Fibroblast of mammary gland (primary cell): ENCODE results near the gene ERVV-1.

Experiments
- DNase-seq: peaks from one replicate; pipeline ENCODE4 v3.0.0-alpha.2; 2010; ENCODE audit warnings: low read depth
- H3K4me3 ChIP-seq: 2 replicates; pipeline ENCODE4 v1.5.1; 2011; ENCODE audit warnings: low read depth, mild to moderate bottlenecking, low read length, moderate library complexity; ENCODE audit not compliant: control insufficient read depth
- TF ChIP-seq, protein P1 (sequence below): conservative IDR thresholded peaks from 2 replicates; pipeline ENCODE4 v1.5.1; 2011; ENCODE audit warnings: low read depth, low read length, inconsistent platforms; ENCODE audit not compliant: control insufficient read depth, insufficient read depth

ERVV-1 gene

DNA sequence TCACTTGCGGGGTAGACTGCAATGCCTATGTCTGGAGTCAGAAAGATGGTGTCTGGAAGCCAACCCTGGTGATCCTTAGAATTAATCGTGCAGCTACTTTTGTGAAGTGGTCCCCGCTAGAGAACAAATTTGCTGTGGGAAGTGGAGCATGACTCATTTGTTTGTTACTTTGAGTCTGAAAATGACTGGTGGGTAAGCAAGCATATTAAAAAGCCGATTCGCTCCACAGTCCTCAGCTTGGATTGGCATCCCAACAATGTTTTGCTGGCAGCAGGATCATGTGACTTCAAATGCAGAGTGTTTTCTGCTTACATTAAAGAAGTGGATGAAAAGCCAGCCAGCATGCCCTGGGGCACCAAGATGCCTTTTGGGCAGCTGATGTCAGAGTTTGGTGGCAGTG lies 9.5 kb upstream of the ERVV-1 start:
- TF ChIP-seq, protein P1, sequence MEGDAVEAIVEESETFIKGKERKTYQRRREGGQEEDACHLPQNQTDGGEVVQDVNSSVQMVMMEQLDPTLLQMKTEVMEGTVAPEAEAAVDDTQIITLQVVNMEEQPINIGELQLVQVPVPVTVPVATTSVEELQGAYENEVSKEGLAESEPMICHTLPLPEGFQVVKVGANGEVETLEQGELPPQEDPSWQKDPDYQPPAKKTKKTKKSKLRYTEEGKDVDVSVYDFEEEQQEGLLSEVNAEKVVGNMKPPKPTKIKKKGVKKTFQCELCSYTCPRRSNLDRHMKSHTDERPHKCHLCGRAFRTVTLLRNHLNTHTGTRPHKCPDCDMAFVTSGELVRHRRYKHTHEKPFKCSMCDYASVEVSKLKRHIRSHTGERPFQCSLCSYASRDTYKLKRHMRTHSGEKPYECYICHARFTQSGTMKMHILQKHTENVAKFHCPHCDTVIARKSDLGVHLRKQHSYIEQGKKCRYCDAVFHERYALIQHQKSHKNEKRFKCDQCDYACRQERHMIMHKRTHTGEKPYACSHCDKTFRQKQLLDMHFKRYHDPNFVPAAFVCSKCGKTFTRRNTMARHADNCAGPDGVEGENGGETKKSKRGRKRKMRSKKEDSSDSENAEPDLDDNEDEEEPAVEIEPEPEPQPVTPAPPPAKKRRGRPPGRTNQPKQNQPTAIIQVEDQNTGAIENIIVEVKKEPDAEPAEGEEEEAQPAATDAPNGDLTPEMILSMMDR = no peak
- no peak overlapping the region for H3K4me3 ChIP-seq
- DNase-seq = no peak

DNA sequence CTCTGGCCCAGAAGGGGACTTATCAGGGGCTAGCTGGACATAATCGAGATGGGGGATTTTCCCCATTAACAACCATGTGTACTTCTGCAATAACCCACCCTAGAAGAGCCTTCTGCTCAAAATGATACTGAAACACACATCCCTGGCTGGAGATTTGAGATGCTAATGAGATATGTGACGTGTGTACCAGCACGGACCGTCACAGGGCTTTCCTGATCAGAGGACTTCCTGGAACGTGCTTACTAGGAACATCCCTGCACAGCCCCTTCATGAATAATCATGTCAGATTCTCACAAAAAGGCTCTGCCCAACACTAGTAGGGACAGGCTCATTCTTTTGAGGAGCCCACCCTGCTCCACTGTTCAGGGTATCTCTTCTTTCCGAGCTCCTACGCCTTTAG lies 6.5 kb upstream of the ERVV-1 start:
- TF ChIP-seq, protein P1 = no peak
- no peak overlapping the region for H3K4me3 ChIP-seq
- DNase-seq = no peak

DNA sequence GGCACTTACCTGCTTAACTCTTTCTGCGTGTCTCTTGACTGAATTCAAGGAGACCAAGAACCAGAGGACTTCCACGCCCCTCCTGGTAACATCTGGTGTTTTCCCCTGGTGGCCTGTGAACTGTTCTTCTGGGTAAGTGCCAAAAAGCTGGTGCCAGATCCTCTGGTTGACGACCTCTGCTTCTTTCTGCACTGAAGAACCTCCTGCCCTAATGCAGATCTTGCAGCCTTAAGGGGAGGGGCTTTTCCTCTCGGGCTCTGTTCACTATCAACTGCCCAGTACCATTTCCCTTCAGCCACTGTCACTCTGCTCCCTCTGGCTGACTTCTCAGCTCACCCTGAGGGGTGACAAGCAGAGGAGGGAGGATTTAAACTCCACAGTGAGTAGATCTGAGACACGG lies 6.1 kb upstream of the ERVV-1 start:
- H3K4me3 ChIP-seq = no peak overlapping the region
- TF ChIP-seq, protein P1 = no peak
- no peak for DNase-seq

DNA sequence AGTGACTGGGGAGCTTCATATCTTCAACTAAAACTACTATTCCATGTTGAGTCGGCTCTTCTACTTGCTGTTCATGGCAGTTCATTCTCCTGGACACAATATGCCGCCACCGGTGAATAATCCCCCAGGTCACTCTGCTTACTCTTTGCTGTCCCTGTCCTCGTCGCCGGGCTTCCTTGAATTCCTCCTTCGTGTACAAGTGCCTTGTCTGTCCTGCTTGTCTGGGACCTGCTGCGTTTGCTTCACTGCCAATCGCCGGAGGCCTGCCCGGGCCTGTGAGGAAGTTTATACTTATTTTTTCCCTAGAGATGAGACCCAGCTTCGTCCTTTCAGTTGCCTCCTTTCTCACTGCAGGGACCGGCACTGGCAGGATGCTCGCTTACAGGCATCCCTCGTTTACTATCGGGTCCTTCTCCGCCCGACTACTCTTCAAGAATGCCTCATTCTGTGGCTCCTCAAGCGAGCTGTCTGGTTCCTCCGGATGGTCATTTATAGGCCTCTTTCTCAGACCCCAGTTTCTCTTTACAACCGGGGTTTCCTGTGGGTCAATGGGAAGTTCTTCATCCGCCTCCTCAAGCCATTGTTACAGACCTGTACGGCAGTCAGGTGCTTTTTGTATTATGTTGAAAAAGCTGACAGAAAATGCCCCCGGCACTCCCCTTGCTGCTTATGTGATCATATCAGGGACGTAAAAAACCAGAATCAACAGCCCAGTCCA lies 5.5 kb upstream of the ERVV-1 start:
- TF ChIP-seq, protein P1 = no peak
- DNase-seq = no peak
- no peak overlapping the region for H3K4me3 ChIP-seq

DNA sequence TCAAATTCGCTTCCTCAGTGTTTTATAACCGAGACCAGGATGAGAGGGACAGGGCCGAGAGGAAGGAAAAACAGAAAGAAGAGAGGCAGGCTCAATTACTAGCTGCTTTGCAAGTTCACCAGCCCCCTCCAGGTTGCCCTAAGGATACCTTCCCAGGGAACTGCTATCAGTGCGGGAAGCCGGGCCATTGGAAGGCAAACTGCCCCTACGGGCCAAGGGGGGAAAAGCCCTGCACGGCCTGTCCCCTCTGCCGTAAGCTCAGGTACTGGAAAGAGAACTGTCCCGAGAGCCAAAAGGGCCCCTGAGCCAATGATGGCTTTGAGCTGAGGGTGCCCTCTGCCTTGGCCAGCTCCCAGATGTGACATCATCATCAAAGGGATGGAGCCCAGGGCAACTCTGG lies 3.2 kb upstream of the ERVV-1 start:
- TF ChIP-seq, protein P1 = no peak
- DNase-seq = no peak
- H3K4me3 ChIP-seq = no peak overlapping the region

DNA sequence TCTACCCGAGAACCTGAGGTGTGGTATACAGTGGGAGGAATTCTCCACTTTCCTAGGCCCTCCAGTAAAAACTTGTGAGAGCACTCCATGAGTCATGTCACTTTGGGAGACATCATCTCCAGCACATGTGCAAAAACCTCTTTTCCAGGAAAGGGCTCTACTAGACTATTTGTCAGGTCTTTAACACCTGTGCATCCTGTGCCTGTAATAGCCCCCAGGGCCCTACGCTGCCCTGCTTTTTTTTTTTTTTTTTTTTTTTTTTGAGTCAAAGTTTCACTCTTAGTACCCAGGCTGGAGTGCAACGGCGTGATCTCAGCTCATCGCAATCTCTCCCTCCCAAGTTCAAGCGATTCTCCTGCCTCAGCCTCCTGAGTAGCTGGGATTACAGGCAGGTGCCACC lies 1.7 kb upstream of the ERVV-1 start:
- H3K4me3 ChIP-seq = no peak overlapping the region
- DNase-seq = no peak
- TF ChIP-seq, protein P1 = no peak

DNA sequence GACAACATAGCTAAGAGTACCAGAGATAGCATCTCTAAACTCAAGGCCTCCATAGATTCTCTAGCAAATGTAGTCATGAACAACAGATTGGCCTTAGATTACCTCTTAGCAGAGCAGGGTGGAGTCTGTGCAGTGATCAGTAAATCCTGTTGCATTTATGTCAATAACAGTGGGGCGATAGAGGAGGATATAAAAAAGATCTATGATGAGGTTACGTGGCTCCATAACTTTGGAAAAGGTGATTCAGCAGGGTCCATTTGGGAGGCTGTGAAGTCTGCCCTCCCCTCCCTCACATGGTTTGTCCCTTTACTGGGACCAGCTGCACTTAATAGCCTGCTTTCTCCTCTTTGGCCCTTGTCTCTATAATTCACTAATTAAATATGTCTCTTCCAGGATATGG lies 1.4 kb downstream of the ERVV-1 start:
- TF ChIP-seq, protein P1 = no peak
- no peak overlapping the region for H3K4me3 ChIP-seq
- DNase-seq = no peak
